HG03457 (cell line): Measurements from ENCODE around the gene AIFM2.
"Not testable (repeated sequence)": the region's sequence is repeated elsewhere in the genome, so short reads cannot be mapped to it uniquely, and the experiment has no call there.

Experiments
- ATAC-seq: cut with Tn5 transposase; IDR thresholded peaks from one replicate; pipeline ENCODE4 v1.9.1; 2021; ENCODE audit warnings: moderate number of reproducible peaks; ENCODE audit not compliant: unreplicated experiment

Gene AIFM2

DNA sequence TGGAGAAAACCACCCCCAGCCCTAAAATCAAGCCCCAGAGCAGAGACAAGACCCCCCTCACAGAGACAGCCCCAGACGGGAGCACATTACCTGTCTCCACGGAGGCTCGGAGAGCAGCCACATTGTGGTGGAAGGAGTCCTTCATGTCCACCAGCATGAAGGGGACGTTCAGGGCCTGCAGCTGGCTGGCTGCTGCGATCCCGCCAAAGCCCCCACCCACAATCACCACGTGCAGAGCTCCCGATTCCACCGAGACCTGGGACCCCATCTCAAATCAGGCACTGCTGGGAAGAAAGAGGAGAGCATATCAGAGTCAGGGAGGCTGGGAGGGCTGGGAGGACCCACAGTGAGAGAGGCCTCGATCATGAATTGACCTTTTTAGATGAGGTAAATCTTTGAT is 8.8 kb downstream of the AIFM2 start:
- no peak for ATAC-seq

DNA sequence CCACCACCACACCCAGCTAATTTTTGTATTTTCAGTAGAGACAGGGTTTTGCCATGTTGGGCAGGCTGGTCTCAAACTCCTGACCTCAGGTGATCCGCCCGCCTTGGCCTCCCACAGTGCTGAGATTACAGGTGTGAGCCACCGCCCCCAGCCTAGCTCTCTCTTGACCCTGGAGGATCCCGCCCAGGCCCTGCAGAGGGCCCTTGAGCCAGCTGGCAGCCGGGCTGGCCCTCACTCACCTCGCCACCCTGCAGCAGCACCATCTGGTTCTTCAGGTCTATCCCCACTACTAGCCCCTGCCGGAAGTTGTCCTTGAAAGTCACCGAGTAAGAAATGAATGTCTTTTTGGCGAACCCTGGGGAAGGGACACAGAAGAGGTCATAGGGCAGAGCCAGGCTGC is 9.5 kb downstream of the AIFM2 start:
- not testable (repeated sequence) for ATAC-seq

DNA sequence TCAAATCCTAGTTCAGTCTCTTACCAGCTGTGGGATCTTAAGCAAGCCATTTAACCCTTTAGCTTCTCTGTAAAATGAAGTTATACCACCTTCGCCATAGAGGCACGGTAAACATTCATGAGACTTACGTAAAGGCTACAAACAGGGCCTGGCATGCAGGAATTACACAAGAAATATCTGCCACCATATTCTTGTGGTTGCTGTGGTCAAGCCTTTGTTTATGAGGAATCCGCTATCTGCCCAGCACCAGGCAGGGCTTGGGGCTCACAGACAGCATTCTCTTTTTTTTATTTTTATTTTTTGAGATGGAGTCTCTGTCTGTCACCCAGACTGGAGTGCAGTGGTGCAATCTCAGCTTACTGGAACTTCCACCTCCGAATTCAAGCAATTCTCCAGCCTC is 9.9 kb downstream of the AIFM2 start:
- ATAC-seq: no peak

DNA sequence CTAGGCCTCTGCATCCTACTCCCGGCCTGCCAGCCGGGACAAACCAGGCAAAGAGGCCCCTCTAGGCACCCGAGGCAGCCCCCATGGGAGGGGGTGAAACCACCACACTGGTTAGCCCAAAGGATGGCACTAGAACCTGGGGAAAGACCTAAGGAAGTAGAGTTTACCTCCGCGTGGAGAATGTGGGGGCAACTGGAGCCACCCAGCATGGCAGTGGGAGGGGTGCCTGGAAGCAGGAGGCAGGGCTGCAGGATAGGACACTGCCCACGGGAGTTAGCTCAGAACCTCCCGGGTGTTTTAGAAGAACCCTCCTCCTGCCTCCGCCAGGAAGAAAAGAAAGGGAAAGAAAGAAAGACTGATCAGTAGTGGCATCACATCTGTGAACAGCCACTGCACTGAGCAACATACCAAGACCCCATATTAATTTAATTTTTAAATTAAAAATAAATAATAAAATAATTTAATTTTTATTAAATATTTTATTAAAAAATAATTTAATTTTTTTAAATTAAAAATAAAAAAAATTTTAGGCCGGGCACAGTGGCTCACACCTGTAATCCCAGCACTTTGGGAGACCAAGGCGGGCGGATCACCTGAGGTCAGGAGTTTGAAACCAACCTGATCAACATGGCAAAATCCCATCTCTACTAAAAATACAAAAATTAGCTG is 11.2 kb downstream of the AIFM2 start:
- no peak for ATAC-seq

DNA sequence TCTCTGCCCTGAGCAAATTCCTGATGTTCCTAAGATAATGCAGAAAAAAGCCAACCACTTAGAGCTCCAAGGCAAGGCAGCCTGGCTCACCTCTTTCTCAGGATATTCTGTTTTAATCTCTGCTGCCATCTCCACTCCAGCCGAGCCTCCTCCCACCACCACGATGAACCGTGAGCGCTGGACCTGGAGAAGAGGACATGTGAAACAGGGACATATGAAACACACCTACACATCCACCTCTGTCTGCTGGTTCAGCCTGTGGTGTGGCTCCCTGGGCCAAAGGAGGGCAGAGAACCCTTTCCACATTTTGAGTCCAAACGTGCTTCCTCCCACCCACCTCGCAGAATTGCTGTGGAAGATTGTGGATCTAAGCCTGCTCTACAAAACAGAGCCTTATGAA is 12.2 kb downstream of the AIFM2 start:
- ATAC-seq: no peak

DNA sequence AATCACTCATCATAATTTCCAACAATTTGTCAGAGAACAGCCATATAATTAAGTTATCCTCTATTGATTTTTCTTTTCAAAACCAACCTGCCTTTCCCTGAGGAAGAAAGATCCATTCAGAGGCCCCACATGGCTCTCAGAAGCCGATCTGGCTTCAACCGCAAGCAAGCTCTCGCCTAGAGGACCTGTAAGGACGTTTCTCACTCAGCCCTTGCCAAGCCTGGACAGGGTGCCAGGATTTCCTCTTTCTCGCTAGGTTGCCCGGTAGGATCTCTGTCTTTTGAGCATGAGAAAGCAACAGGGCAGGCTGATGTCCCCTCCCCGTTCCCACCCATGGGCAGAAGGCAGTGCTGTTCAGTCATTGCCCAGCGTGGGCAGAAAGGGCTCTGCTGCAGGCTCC is 13.0 kb downstream of the AIFM2 start:
- no peak for ATAC-seq

DNA sequence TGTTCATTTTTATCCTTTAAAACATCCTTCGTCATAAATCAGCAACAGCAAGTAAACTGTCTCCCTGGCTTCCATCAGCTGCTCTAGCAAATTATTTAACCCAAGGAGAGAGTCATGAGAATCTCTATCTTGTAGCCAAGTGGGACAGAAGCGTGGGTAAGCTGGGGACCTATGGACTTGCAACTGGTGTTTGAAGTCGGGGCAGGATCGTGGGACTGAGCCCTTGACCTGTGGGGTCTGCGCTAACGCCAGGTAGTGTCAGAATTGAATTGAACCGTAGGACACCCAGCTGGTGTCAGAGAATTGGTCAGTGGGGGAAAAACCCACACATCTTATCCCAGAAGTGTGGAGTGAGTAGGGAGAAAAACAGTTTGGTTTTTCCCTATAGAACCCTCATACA is 13.4 kb downstream of the AIFM2 start:
- no peak for ATAC-seq

DNA sequence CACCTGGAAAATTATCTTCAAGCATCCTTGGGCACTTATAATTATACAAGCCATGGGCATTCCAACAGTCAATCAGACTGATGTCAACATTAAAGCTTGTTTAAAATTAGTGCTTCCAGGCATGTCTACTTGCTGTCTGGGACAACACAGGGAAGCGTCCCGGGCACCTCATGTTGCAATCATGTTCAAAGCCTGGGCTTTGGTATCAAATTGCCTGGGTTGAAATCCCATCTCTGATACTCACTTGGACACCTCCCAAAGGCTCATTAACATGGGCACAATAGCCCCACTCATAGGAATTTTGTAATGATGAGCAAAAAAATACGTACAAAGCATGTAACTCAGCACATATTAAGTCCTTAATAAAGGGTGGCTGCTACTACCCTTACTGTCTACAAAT is 14.4 kb downstream of the AIFM2 start:
- no peak for ATAC-seq

DNA sequence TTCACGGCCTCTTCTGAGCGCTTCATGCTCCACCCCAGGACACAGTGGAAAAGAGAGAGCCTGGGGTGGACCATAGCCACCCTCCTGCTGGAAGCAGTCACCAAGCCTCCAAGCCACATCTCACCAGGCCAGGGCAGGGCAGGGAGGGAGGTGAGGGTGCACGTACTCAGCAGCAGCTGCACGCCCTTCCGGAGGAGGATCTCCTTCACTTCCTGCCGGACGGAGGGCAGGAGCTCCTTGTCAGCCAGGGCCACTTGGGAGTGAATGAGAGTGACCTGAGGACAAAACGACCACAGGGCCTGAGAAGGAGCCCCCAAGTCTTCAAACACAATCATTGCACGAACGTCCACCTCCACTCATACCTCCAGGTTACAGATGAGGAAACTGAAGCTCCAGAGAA is 15.0 kb downstream of the AIFM2 start:
- no peak for ATAC-seq

DNA sequence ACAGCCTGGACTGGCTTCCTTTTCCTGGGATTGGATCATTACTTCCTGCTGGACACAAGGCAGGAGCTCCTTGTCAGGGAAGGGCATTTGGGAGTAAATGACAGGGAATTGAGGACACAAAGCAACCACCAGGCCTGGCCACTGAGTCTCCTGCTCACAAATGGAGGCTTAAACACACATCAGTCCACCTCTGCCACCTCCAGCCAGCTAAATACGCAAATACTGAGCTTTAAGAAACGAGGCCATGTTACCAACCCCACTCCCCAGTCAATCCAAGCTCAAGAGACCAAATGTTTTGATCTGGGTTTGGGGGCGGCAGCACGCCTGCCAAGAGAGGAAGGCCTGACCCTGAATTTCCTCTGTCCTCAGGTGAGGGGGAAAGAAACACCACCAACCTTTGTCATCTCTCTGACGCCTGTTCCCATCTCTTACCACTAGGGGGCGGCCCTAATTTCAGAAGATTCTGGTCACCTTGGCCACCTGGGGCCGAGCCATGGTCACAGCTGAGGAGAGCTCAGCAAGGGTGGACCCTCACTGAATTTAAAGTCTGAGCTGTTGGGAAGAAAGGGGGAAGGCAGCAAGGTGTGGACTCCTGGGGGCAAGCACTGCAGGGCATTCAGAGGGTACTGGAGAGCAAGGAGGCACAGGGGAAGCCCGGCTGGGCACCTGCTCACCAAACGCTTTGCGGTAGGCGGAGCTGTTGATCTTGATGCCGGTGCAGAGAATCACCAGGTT is 16.5 kb downstream of the AIFM2 start:
- ATAC-seq: no peak

DNA sequence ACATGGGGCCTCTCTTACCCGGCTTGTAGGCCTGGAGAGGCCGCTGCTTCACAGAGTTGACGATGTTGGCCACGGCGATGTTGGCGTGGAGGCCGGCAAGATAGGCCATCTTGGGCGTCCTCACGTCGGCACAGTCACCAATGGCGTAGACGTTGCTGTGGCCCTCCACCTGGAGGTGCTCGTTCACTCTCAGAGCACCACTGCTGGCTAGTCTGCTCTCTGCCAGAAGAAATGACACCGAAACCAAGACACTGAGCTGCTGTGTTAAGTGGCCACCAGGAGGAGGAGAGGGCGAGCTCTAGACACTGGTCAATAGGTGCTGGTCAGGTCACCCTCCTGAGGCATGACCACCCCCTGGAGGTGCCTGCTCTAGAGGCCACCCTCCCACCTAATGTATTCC is 17.7 kb downstream of the AIFM2 start:
- no peak for ATAC-seq

DNA sequence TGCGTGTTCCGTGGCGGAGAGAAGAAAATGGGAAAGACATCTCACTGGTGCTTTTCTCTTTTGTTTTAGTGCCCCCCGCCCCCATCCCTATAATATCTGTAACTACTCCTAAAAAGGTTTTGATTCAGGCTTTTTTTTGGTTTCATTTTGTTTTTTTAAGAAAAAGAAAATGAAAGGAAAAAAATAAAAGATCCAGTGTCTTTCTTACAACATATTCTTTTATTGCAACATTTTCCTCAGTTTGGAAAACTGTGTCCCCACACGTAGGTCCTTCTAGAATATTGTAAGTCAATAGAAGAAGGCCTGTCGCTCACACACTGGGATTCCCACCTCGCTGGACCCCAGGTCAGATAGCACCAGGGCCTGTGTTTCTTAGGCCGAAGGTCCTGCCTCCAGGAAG is 20.6 kb downstream of the AIFM2 start:
- no peak for ATAC-seq

DNA sequence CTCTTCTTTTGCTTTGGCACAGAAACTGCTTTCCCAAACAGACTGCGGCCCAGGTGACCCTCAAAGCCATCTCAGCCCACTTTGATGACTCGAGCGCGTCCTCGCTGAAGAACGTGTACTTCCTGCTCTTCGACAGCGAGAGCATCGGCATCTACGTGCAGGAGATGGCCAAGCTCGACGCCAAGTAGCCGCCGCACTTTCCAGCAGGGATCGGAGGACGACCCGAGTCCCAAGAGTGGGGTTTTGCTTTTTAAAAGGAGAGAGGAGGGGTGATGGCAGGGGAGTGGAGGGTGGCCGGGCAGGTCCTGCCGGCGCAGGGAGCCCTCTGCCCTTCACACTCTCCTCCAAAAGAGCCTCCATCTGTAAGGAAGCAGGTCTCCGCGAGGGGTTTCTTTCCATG is 21.1 kb downstream of the AIFM2 start:
- no peak for ATAC-seq

DNA sequence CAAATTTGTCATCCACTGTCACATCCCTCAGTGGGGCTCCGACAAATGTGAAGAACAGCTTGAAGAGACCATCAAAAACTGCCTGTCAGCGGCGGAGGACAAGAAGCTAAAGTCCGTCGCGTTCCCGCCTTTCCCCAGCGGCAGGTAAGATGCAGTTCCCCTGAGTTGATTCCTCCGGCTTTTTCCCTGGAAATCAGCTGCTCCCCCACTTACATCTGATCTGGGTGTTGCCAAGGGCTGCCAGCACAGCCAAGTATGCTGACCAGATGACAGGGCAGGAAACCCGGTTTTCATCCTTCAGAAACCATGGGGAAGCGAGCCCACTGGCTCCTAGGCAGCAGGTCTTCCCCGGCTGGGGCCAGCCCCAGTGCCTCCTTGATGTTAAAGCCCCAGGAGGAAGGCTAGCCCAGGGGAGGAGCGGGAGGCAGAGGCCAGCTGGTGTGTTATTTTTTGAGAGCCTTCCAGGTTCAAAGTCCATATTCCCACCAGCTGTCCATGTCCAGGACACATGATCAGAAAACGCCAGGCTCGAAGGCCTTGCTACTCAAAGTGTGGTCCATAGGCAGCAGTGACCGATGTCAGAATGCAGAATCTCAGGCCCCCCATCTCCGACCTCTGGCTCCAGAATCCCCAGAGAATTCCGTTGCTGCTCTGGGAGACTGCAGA is 23.4 kb downstream of the AIFM2 start:
- no peak for ATAC-seq

DNA sequence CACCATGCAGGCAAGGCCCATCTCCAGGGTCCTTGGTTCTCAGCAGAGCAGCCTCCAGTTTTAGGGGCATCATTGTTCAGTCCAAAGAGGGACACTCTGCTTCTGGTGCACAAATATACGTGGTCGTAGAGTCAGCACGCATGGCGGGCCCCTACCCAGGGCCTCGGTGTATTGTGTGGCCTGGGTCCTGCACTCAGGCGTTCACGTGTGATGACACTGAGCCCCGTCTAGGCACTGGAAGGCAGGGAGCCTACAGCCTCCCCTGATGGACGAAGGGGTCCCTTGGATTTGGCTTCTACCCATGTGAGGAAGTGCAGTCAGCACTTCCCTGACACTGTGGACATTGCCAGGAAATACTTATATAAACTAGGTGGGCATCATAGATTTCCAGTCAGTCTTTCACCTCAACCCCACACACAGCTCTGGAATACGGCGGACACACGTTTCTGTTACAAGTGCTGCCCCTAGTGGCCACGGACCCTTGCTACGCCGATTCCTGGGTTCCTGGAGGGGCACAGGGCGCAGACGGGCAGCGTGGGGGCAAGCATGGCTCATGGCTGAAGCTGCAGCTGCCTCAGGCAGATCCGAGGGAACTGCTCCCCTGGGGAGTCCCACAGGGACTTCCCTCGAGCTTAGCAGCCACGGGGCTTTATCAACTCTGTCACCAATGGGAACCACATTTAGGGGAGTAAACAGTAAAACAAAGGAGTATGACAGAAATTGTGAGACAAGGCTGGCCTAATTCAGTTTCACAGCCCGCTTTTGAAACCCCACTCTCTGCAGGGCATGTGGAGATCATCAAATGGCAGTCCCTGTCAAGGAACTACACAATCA is 25.4 kb downstream of the AIFM2 start:
- ATAC-seq: no peak

DNA sequence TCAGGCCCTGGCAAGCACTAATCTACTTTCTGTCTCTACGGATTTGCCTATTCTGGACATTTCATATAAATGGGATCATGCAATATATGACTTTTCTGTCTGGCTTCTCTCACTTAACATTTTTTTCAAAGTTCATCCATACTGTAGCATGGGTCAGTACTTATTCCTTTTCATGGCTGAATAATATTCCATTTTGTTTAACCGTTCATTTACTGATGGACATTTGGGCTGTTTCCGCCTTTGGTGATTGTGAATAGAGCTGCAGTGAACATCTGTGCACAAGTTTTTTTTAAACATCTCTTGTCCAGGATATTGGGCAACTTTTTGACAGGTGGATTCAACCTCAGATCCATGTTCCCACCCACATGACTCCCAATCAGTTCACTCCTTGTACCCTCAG is 31.0 kb downstream of the AIFM2 start:
- no peak for ATAC-seq

DNA sequence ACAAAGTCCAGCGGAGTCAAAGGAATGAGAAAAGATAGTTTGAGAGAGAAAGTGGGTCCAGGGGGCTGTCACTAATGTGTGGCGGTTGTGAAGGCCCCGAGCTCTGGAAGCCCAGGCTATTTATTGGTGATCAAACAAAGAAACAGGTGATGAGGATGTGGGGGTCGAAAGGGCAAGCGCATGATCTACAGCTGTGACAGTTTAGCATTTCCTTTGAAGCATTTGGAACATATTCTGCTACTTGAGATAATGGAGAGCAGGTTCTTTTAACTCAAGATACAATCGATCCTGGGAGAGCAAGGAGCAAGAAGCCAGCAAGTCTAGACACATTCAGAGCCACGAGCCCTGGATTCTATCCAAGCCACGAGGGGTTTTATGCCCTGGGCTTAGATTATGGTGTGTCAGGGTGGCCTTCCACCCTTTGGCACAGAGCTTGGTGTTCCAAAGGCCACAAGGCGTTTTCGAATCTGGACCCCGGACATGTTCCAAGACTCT is 31.5 kb downstream of the AIFM2 start:
- ATAC-seq: not testable (repeated sequence)

DNA sequence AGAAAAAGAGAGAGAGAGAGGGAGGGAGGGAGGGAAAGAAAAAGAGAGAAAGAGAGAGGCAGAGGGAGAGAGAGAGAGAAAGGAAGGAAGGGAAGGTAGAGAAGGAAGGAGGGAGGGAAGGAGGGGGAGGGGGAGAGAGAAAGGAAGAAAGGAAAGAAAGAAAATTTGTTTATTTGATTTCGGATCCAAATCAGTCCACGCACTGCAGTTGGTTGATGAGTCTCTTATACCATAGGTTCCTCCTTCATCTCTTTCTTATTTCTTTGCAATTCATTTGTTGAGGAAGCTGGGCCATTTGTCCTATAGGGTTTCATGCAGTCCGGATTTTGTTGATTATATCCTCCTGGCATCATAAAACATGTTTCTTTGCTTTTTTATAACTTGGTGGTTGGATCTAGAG is 34.4 kb downstream of the AIFM2 start:
- no peak for ATAC-seq

DNA sequence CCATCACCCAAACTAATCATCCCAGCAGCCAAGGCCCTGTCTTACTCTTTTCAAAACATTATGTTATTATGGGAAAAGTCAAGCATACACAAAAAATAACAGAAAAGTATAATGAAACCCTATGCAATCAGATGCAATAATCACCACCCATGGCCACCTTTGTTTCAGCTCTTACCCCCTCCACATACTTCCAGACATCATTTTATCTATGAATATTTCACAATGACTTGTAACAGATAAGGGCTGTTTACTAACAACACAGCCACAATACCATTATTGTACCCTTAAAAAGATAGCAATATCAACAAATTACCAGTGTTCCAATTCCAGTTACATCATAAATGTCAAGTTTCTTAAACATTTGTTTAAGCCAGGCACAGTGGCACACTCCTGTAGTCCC is 35.2 kb downstream of the AIFM2 start:
- no peak for ATAC-seq

DNA sequence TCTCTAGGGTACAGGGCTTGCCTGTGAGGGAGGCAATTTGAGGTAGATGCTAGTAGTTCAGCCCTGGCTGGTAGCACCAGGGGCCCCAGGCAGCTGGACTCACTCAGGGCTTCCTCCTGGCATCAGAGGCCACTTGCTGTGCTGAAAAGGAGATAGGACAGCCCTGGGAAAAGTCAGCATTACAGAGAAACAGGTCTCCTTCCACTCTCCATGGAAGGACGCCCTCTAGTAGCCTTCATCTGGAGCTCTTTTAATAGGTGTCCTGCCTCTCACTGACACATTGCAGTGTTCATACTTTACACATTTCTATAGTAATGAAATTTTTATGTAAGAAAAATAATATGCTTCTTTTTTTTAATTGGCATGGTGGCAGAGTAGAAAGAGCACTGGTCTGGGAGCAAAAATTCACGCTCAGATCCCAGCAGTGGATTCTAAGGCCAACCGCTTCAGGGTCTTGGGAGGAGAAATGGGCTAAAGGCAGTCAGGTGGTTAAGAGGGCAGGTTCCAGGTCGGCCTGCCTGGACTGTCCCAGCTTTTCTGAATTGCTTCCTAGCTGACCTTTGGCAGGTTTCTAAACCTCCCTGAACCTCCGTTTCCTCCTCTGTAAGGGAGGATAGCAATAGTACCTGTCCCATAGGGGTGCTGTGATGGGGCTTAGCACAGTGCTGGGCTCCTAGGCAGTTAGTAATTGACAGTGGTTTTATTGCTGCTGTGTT is 35.8 kb downstream of the AIFM2 start:
- ATAC-seq: no peak
